HEK293 (cell line): ENCODE measurements around the gene CYP27A1.

Experiments used
- EGR2 ChIP-seq: fragments of 450-650 bp; formaldehyde crosslinking; IDR thresholded peaks from 2 replicates; pipeline ENCODE4 v1.5.1; 2016; ENCODE audit warnings: low read depth, missing biosample characterization, missing genetic modification characterization
- ELK4 ChIP-seq: IDR thresholded peaks from 2 replicates; pipeline ENCODE4 v1.6.1; 2011; ENCODE audit warnings: mild to moderate bottlenecking, low read depth, low read length, borderline replicate concordance
- FEZF1 ChIP-seq: fragments of 450-650 bp; formaldehyde crosslinking; IDR thresholded peaks from 2 replicates; pipeline ENCODE4 v1.5.1; 2016; ENCODE audit warnings: missing biosample characterization, missing genetic modification characterization
- HOXA7 ChIP-seq: sonication (generic); formaldehyde crosslinking; IDR thresholded peaks from 2 replicates; pipeline ENCODE4 v1.8.1; 2022; ENCODE audit warnings: missing genetic modification reagents, borderline replicate concordance
- HOXD13 ChIP-seq: sonication (generic); formaldehyde crosslinking; IDR thresholded peaks from 2 replicates; pipeline ENCODE4 v1.8.0; 2022; ENCODE audit warnings: missing genetic modification reagents, borderline replicate concordance
- MYNN ChIP-seq: fragments of 450-650 bp; formaldehyde crosslinking; IDR thresholded peaks from 2 replicates; pipeline ENCODE4 v1.5.1; 2016; ENCODE audit warnings: missing biosample characterization, missing genetic modification characterization, borderline replicate concordance
- ZBTB17 ChIP-seq: fragments of 450-650 bp; formaldehyde crosslinking; IDR thresholded peaks from 2 replicates; pipeline ENCODE4 v1.5.1; 2016; ENCODE audit warnings: missing biosample characterization, missing genetic modification characterization
- ZBTB20 ChIP-seq: fragments of 450-650 bp; formaldehyde crosslinking; IDR thresholded peaks from 2 replicates; pipeline ENCODE4 v1.5.1; 2016; ENCODE audit warnings: missing biosample characterization, missing genetic modification characterization
- ZBTB48 ChIP-seq: fragments of 450-650 bp; formaldehyde crosslinking; IDR thresholded peaks from 2 replicates; pipeline ENCODE4 v1.5.1; 2016; ENCODE audit warnings: missing biosample characterization, missing genetic modification characterization
- ZBTB6 ChIP-seq: fragments of 450-650 bp; formaldehyde crosslinking; IDR thresholded peaks from 2 replicates; pipeline ENCODE4 v1.5.1; 2017; ENCODE audit warnings: missing biosample characterization, missing genetic modification characterization
- ZFP41 ChIP-seq: fragments of 450-650 bp; formaldehyde crosslinking; IDR thresholded peaks from 2 replicates; pipeline ENCODE4 v1.5.1; 2016; ENCODE audit warnings: missing biosample characterization, missing genetic modification characterization, borderline replicate concordance
- ZNF133 ChIP-seq: fragments of 450-650 bp; formaldehyde crosslinking; IDR thresholded peaks from 2 replicates; pipeline ENCODE4 v1.5.1; 2016; ENCODE audit warnings: missing biosample characterization, missing genetic modification characterization
- ZNF155 ChIP-seq: fragments of 450-650 bp; formaldehyde crosslinking; IDR thresholded peaks from 2 replicates; pipeline ENCODE4 v1.5.1; 2016; ENCODE audit warnings: missing biosample characterization, missing genetic modification characterization
- ZNF175 ChIP-seq: fragments of 450-650 bp; formaldehyde crosslinking; IDR thresholded peaks from 2 replicates; pipeline ENCODE4 v1.5.1; 2016; ENCODE audit warnings: missing biosample characterization, missing genetic modification characterization
- ZNF423 ChIP-seq: fragments of 450-650 bp; formaldehyde crosslinking; IDR thresholded peaks from 2 replicates; pipeline ENCODE4 v1.5.1; 2016; ENCODE audit warnings: missing biosample characterization, missing genetic modification characterization
- ZNF48 ChIP-seq: fragments of 450-650 bp; formaldehyde crosslinking; IDR thresholded peaks from 2 replicates; pipeline ENCODE4 v1.5.1; 2016; ENCODE audit warnings: missing biosample characterization, missing genetic modification characterization
- ZNF514 ChIP-seq: fragments of 450-650 bp; formaldehyde crosslinking; IDR thresholded peaks from 2 replicates; pipeline ENCODE4 v1.5.1; 2016; ENCODE audit warnings: missing biosample characterization, missing genetic modification characterization
- ZNF521 ChIP-seq: fragments of 450-650 bp; formaldehyde crosslinking; IDR thresholded peaks from 2 replicates; pipeline ENCODE4 v1.5.1; 2017; ENCODE audit warnings: missing biosample characterization, mild to moderate bottlenecking, missing genetic modification characterization
- ZNF549 ChIP-seq: fragments of 450-650 bp; IDR thresholded peaks from 2 replicates; pipeline ENCODE4 v1.5.1; 2018; ENCODE audit warnings: missing biosample characterization, missing genetic modification characterization, mild to moderate bottlenecking, inconsistent platforms, moderate library complexity
- ZNF571 ChIP-seq: fragments of 450-650 bp; formaldehyde crosslinking; IDR thresholded peaks from 2 replicates; pipeline ENCODE4 v1.5.0; 2017; ENCODE audit warnings: missing biosample characterization, missing genetic modification characterization
- ZNF580 ChIP-seq: fragments of 450-650 bp; formaldehyde crosslinking; IDR thresholded peaks from 2 replicates; pipeline ENCODE4 v1.5.1; 2016; ENCODE audit warnings: missing biosample characterization, missing genetic modification characterization
- ZNF621 ChIP-seq: fragments of 450-650 bp; formaldehyde crosslinking; IDR thresholded peaks from 2 replicates; pipeline ENCODE4 v1.5.1; 2017; ENCODE audit warnings: missing biosample characterization, missing genetic modification characterization
- ZNF623 ChIP-seq: fragments of 450-650 bp; formaldehyde crosslinking; IDR thresholded peaks from 2 replicates; pipeline ENCODE4 v1.5.1; 2016; ENCODE audit warnings: missing biosample characterization, missing genetic modification characterization
- ZNF624 ChIP-seq: fragments of 450-650 bp; formaldehyde crosslinking; IDR thresholded peaks from 2 replicates; pipeline ENCODE4 v1.5.1; 2017; ENCODE audit warnings: missing biosample characterization, missing genetic modification characterization
- ZNF660 ChIP-seq: fragments of 450-650 bp; IDR thresholded peaks from 2 replicates; pipeline ENCODE4 v1.5.1; 2018; ENCODE audit warnings: missing biosample characterization, mild to moderate bottlenecking, missing genetic modification characterization
- ZNF704 ChIP-seq: fragments of 450-650 bp; formaldehyde crosslinking; IDR thresholded peaks from 2 replicates; pipeline ENCODE4 v1.5.1; 2016; ENCODE audit warnings: missing biosample characterization, missing genetic modification characterization
- ZNF776 ChIP-seq: fragments of 450-650 bp; formaldehyde crosslinking; IDR thresholded peaks from 2 replicates; pipeline ENCODE4 v1.5.0; 2017; ENCODE audit warnings: missing biosample characterization, missing genetic modification characterization, borderline replicate concordance
- ZSCAN18 ChIP-seq: fragments of 450-650 bp; formaldehyde crosslinking; IDR thresholded peaks from 2 replicates; pipeline ENCODE4 v1.5.1; 2016; ENCODE audit warnings: missing biosample characterization, missing genetic modification characterization
- ZSCAN23 ChIP-seq: fragments of 450-650 bp; formaldehyde crosslinking; IDR thresholded peaks from 2 replicates; pipeline ENCODE4 v1.5.1; 2016; ENCODE audit warnings: missing biosample characterization, missing genetic modification characterization
- ZSCAN5A ChIP-seq: fragments of 450-650 bp; formaldehyde crosslinking; IDR thresholded peaks from 2 replicates; pipeline ENCODE4 v1.5.1; 2016; ENCODE audit warnings: missing biosample characterization, missing genetic modification characterization
- ZXDB ChIP-seq: fragments of 450-650 bp; formaldehyde crosslinking; IDR thresholded peaks from 2 replicates; pipeline ENCODE4 v1.5.1; 2016; ENCODE audit warnings: missing biosample characterization, missing genetic modification characterization

Gene CYP27A1

GRCh38 chr2:218806346-218806978 is 24.5 kb downstream of the CYP27A1 start (continued):
- no peak for TF ChIP-seq ZNF48 (tag by site-specific recombination)
- TF ChIP-seq ZNF514, result no peak
- no peak for TF ChIP-seq ZFP41 (tag by site-specific recombination)
- TF ChIP-seq FEZF1, result no peak
- TF ChIP-seq ZNF521 (tag by site-specific recombination), result no peak
- no peak for TF ChIP-seq HOXA7 (CRISPR knock-in tag)
- peak; percentile 29; the same call in 1 of the 2 replicates for TF ChIP-seq ZBTB17
- TF ChIP-seq ZBTB6 (tag by site-specific recombination), result no peak
- TF ChIP-seq ZNF423 (tag by site-specific recombination), result 0 out of 2 replicates have a peak, but pooled peaks have one; percentile 23
- no peak for TF ChIP-seq ZSCAN18 (tag by site-specific recombination)
- no peak for TF ChIP-seq ZNF621 (tag by site-specific recombination)
- no peak for TF ChIP-seq ZNF704 (tag by site-specific recombination)
- no peak for TF ChIP-seq MYNN
- no peak for TF ChIP-seq ZNF133
- TF ChIP-seq HOXD13, result no peak
- 0 out of 2 replicates have a peak, but pooled peaks have one; percentile 19 for TF ChIP-seq ZSCAN23 (tag by site-specific recombination)
- TF ChIP-seq ZNF776, result no peak
- no peak for TF ChIP-seq ZBTB20 (tag by site-specific recombination)
- no peak for TF ChIP-seq ZSCAN5A (tag by site-specific recombination)
- no peak for TF ChIP-seq ZNF175 (tag by site-specific recombination)
- TF ChIP-seq ZNF623 (tag by site-specific recombination), result no peak
- TF ChIP-seq ZNF549, result no peak
- no peak for TF ChIP-seq ZNF624 (tag by site-specific recombination)
- no peak for TF ChIP-seq ZNF571 (tag by site-specific recombination)
- peak; percentile 64; the same call in 1 of the 2 replicates for TF ChIP-seq ZNF660 (tag by site-specific recombination)
- TF ChIP-seq ZBTB48 (tag by site-specific recombination), result peak; percentile 42; the same call in 1 of the 2 replicates
- peak; percentile 47; the same call in 1 of the 2 replicates for TF ChIP-seq ZNF580 (tag by site-specific recombination)
- TF ChIP-seq ELK4, result no peak
- no peak for TF ChIP-seq ZNF155 (tag by site-specific recombination)
- no peak for TF ChIP-seq EGR2 (tag by site-specific recombination)
- TF ChIP-seq ZXDB (tag by site-specific recombination), result no peak
